Transverse colon (tissue), 4 donors: ENCODE data around the gene PGM5. TPM values are rescaled to one million over a fixed set of nuclear protein-coding genes. Genes with fewer than 3 reads are reported as not detected.
A peak's percentile ranks its signal among the peaks of the same experiment; 100 is the strongest.

Experiments used
- DNase-seq: peaks from one replicate; pipeline ENCODE4 v3.0.0-alpha.2; 2019
- H3K27ac ChIP-seq, 4 donors: fragments of 200-600 bp; sonication (generic); 2 replicates each; pipeline ENCODE4 v1.5.1; 2016 to 2018; ENCODE audit warnings: inconsistent platforms in 4 of 4
- H3K27me3 ChIP-seq: fragments of 200-600 bp; sonication (generic); 2 replicates; pipeline ENCODE4 v1.5.1; 2017; ENCODE audit warnings: inconsistent platforms
- H3K36me3 ChIP-seq, 4 donors: fragments of 200-600 bp; sonication (generic); 2 replicates each; pipeline ENCODE4 v1.5.1; 2017 to 2019; ENCODE audit warnings: inconsistent platforms in 4 of 4
- H3K4me1 ChIP-seq, 4 donors: fragments of 200-600 bp; sonication (generic); 2 replicates each; pipeline ENCODE4 v1.5.1; 2017 to 2020; ENCODE audit warnings: inconsistent platforms in 4 of 4
- H3K4me3 ChIP-seq, 4 donors: fragments of 200-600 bp; sonication (generic); 1 replicate in 1 of 4; 2 replicates in 3 of 4; pipeline versions ENCODE4 v1.5.1 to v1.6.1; 2017 to 2019; ENCODE audit warnings: inconsistent platforms in 4 of 4
- H3K9me3 ChIP-seq, 2 donors: fragments of 200-600 bp; sonication (generic); 2 replicates each; pipeline ENCODE4 v1.5.1; 2017 to 2019; ENCODE audit warnings: inconsistent platforms in 2 of 2
- CTCF ChIP-seq, 5 experiments: fragments of 200-600 bp in 3 of 5; fragments of 450-650 bp in 2 of 5; sonication (generic) in 3 of 5; IDR thresholded peaks; 1 replicate in 2 of 5; 2 replicates in 3 of 5; pipeline ENCODE4 v1.5.1; 2016 to 2017; ENCODE audit warnings: antibody characterized with exemption in 5 of 5, inconsistent platforms in 3 of 5, mild to moderate bottlenecking in 2 of 5, moderate library complexity in 1 of 5
- EP300 ChIP-seq: sonication (generic); formaldehyde crosslinking; IDR thresholded peaks from one replicate; pipeline ENCODE4 v1.6.1; 2017; ENCODE audit warnings: antibody characterized with exemption, low read depth
- POLR2A ChIP-seq: fragments of 450-650 bp; IDR thresholded peaks from one replicate; pipeline ENCODE4 v1.6.1; 2016; ENCODE audit warnings: antibody characterized with exemption, mild to moderate bottlenecking, moderate library complexity
- POLR2AphosphoS5 ChIP-seq, 3 donors: sonication (generic); formaldehyde crosslinking; IDR thresholded peaks; one replicate each; pipeline ENCODE4 v1.6.1; 2016; ENCODE audit warnings: antibody characterized with exemption in 3 of 3
- WGBS, 2 donors: methylation state at CpG; one replicate each; pipeline ENCODE4 v1.1.5; 2018; ENCODE audit warnings: low coverage in 1 of 2; 5-methylcytosine and 5-hydroxymethylcytosine counted together
- in situ Hi-C, 4 donors: fragments of 200-750 bp; cut with MboI; loops; one replicate each; pipeline versions ENCODE4 v1.15.0 to v1.15.1; 2017; ENCODE audit warnings: low sequenced_read_pairs in 3 of 4, low pct_ligation_motif_present in 1 of 4, low pct_unique_long_range_greater_than_20kb in 1 of 4
- intact Hi-C: fragments of 100-400 bp; cut with DNase I; formaldehyde crosslinking; loops from one replicate; pipeline ENCODE4 v1.15.1; 2023; ENCODE audit warnings: low total_unique reads
- total RNA-seq, 4 donors: library from RNA; depleted of rRNA; stranded (reverse); fragments of >200 nt; gene quantifications; one replicate each; pipeline ENCODE4 v1.1.0, GENCODE V29; 2016

PGM5 gene
- total RNA-seq, 4 donors from 2014 or later = 78.2 to 94.9 (median 89.4) TPM

GRCh38 chr9:68506551-68506950 is 150.1 kb downstream of the PGM5 start:
- intact Hi-C loops = no loop called here

DNA sequence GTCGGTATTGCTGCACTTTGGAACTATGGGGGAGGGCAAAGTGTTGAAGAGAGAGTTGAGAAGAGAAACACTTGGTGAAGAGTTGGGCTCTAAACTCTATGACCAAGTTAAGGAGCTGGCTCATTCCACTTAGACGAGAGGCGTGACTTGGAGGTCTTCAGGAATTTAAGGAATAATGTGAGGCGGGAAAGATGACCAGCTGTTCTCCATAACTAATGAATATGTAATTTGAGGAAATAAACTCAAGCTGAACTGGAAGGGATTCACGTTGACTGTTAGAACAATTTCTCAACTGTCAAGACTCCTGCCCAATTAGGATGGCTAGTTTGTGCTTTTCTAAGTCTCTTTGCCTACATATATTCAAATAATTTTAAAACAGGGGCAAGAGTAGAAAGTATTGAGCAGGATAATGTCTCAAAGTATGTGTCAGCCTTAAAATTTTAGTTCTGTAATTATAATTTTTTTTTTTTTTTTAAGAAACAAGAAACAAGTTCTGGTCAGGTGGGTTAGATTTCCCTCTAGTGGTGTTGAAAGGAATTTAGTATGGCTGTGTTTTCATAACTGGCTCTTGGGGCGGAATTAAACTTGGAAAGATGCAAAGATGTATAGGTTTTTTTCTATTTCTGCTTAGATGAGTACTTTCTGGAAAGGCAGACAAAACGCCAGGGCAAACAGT is 150.9 kb downstream of the PGM5 start:
- Histone ChIP-seq H3K27me3 (no peaks in the 10 kb centered on the region), H3K36me3 (no peaks in the 10 kb centered on the region), H3K9me3 (no peaks in the 10 kb centered on the region), H3K4me3 (no peak overlapping the region), H3K4me1 (peaks cover 0 to 26% (median 13%) of the 10 kb centered on the region in 4 donors), H3K27ac (peak overlapping the region; percentile 62 to 68 (median 65))
- TF ChIP-seq POLR2A (no peak), EP300 (no peak), CTCF (IDR thresholded peaks at IDR 0.05) (peak; percentile 64 to 79 (median 71)), POLR2AphosphoS5 (IDR thresholded peaks at IDR 0.05) (peak in 2 of 3 donors; percentile 10 to 48)
- in situ Hi-C loops = no loop called here
- no peak for DNase-seq
- WGBS, 2 donors = 39 to 57% methylated on average over 7 of the region's 7 CpGs
- intact Hi-C loops = no loop called here

More at GRCh38 chr9:68506551-68506950, 150.1 kb downstream of the PGM5 start:
- no peak for TF ChIP-seq POLR2AphosphoS5 (IDR thresholded peaks at IDR 0.05)
- Histone ChIP-seq H3K27ac (peak overlapping the region; percentile 62 to 68 (median 65)), H3K9me3 (no peaks in the 10 kb centered on the region), H3K27me3 (no peaks in the 10 kb centered on the region), H3K36me3 (no peaks in the 10 kb centered on the region), H3K4me3 (no peak overlapping the region), H3K4me1 (peaks cover 0 to 26% (median 13%) of the 10 kb centered on the region in 4 donors)
- in situ Hi-C loops = no loop called here
- no peak for DNase-seq
- WGBS, 2 donors = 91 to 100% methylated on average over 1 of the region's 1 CpG

GRCh38 chr9:68507806-68508145 is 151.4 kb downstream of the PGM5 start:
- Histone ChIP-seq H3K27me3 (no peaks in the 10 kb centered on the region), H3K4me3 (no peak overlapping the region), H3K4me1 (peaks cover 0 to 26% (median 13%) of the 10 kb centered on the region in 4 donors), H3K9me3 (no peaks in the 10 kb centered on the region), H3K27ac (peak overlapping the region; percentile 34 to 68 (median 65)), H3K36me3 (no peaks in the 10 kb centered on the region)
- 63 to 78% methylated on average over 1 to 2 of the region's 2 CpGs for WGBS, 2 donors
- DNase-seq = no peak
- TF ChIP-seq CTCF (IDR thresholded peaks at IDR 0.05) (no peak), POLR2A (no peak)
- intact Hi-C loops = no loop called here
- in situ Hi-C loops = no loop called here

DNA sequence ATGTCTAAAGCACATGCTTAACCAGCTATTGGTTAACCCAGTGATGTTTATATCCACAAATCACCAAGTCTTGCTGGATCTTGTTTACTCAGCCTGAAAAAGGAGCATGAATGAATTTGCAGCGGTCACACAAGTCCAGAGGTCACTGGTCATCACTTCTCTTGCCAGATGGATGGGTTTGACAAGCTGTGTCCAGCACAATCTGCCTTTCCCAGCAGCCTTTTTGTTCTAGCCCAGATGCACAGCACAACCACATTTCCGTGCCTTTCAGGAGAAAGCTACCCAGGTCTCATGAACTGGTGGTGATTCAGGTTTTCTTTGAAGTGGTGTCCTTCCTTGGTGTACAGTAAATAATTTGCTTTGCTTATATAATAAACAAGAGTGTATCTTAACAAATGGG is 152.1 kb downstream of the PGM5 start:
- Histone ChIP-seq H3K36me3 (no peaks in the 10 kb centered on the region), H3K27me3 (no peaks in the 10 kb centered on the region), H3K27ac (peak overlapping the region; percentile 7 to 68 (median 34)), H3K4me3 (no peak overlapping the region), H3K9me3 (no peaks in the 10 kb centered on the region), H3K4me1 (peaks cover 0 to 26% (median 13%) of the 10 kb centered on the region in 4 donors)
- intact Hi-C loops = no loop called here
- 73% methylated on average over 2 of the region's 2 CpGs; no CpG with 5 or more reads in 1 of the 2 donors for whole genome bisulfite sequencing, 2 donors
- in situ Hi-C loops = no loop called here
- DNase-seq = no peak
- TF ChIP-seq POLR2A (no peak), CTCF (IDR thresholded peaks at IDR 0.05) (no peak), POLR2AphosphoS5 (IDR thresholded peaks at IDR 0.05) (no peak), EP300 (no peak)

- peak overlapping the region in 2 of 4 donors; percentile 58 to 68 for H3K27ac ChIP-seq
- intact Hi-C loops = no loop called here
Measured at GRCh38 chr9:68509689-68510088, 153.3 kb downstream of the PGM5 start.

More at GRCh38 chr9:68509689-68510088, 153.3 kb downstream of the PGM5 start:
- no peaks in the 10 kb centered on the region for H3K9me3 ChIP-seq
- H3K27me3 ChIP-seq = no peaks in the 10 kb centered on the region
- no peak for DNase-seq
- H3K4me1 ChIP-seq = peaks cover 1 to 30% (median 14%) of the 10 kb centered on the region in 4 donors
- TF ChIP-seq EP300 (no peak), POLR2A (no peak), POLR2AphosphoS5 (IDR thresholded peaks at IDR 0.05) (no peak), CTCF (IDR thresholded peaks at IDR 0.05) (no peak)
- no peak overlapping the region for H3K4me3 ChIP-seq
- in situ Hi-C loops = no loop called here
- H3K36me3 ChIP-seq = no peaks in the 10 kb centered on the region
